ENCODE data around the gene RPS14.
"Not testable (repeated sequence)": the region's sequence is repeated elsewhere in the genome, so short reads cannot be mapped to it uniquely, and the experiment has no call there.

The RPS14 gene

GRCh38 chr5:150444770-150445169 lies 4.8 kb downstream of the RPS14 start:
- DNase-seq (ENCODE audit: low spot score) = no peak

DNA sequence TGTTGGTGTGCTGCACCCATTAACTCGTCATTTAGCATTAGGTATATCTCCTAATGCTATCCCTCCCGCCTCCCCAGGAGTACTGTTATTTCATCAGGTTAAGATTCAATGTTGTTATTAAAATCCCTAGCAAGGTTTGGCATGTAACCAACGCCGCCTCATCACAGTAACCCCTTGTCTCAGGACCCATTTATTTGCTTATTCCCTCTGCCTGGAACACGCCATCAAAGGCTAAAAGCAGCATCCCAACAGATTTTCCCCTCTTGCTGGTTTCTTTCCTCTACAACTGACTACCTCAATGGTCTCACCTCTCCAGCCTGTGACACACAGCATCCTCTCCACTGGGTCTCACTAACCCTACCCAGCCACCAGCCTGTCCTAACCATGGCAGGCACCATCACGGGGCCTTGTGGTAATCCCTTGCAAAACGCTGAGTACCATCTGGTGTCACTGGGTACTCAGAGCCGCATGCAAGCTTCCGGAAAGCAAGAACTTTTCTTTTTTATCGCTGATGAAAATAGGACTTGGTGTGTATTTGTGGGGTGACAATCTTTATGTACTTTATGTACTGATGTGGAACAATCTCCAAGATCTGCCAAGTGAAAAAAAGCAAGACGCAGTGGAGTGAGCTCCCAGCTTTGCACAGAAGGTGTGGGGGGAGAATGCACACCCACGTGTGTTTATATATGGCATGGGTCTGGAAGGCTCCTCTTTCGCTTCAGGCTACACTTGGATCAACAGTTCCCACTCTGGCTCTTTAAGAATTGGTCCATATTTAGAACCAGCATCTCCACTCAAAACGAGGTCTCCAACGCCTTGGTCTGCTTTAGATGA lies 6.1 kb downstream of the RPS14 start:
- peak; percentile 55 for DNase-seq (ENCODE audit: low spot score)

- DNase-seq (ENCODE audit: low spot score) = no peak
Measured at GRCh38 chr5:150442699-150443080, 6.8 kb downstream of the RPS14 start.

DNA sequence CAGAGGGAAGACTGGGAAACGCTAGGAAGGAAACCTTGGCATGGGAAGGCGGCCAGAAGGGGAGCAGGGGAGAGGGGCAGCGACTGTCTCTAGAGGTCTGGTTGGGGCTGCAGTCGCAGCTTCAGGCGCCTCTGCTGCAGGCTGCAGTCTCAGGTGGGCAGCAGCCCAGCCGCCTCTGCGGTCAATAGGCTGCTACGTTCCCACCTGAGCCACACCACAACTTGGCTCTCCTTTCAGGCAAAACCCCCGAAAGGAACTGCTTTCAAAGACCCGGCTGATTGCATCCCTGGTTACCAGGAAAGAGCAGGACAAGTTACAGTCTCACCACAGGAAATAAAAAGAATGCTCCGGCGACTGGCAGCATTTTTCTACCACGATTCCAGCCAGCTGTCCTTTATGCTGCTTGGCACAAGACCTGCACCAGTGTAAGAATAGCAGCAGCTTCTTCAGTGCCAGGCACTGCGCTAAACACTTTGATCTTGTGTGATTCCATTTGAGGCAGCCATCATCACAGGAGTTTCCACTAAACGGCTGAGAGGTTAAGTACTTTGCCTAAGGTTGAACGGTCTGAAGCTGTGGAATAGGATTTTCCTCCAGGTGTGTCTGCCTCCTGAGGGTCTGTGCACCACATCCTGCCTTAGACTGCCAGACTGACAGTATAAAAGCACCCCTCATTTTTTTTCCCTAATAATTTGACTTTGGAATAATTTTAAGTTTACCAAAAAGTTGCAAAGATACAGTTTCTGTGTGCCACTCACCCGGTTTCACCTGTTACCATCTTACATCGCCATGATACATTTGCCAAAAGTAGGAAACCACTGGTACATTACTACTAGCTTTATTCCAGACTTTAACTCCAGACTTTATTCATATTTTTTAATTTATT lies 7.5 kb downstream of the RPS14 start:
- DNase-seq (ENCODE audit: low spot score) = no peak

DNA sequence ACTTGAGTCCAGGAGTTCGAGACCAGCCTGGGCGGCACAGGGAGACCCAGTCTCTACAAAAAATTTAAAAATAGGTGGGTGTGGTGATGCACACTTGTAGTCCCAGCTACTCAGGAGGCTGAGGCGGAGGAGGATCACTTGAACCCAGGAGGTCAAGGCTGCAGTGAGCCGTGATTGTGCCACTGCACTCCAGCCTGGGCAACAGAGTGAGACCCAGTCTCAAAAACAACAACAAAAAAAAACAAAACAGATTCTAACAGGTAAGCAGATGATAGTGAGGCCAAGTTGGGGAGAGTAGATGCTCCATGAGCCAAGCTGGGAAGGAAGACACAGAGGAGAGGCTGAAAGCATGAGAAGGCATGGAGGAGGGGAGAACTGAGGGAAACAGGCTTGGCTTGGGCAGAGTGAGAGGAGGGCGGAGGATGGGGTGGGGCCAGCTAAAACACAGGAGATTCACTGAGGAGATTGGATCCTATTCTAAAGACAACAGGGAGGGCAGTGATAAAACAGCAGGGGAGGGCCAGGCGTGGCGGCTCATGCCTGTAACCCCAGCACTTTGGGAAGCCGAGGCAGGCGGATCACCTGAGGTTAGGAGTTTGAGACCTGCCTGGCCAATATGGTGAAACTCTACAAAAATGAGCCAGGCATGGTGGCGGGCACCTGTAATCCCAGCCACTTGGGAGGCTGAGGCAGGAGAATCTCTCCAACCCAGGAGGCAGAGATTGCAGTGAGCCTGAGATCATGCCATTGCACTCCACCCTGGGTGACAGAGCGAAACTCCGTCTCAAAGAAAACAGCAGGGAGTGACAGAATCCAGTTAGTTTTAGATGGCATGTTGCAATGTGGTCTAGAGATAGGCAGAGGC lies 8.4 kb downstream of the RPS14 start:
- no peak for DNase-seq (ENCODE audit: low spot score)

DNA sequence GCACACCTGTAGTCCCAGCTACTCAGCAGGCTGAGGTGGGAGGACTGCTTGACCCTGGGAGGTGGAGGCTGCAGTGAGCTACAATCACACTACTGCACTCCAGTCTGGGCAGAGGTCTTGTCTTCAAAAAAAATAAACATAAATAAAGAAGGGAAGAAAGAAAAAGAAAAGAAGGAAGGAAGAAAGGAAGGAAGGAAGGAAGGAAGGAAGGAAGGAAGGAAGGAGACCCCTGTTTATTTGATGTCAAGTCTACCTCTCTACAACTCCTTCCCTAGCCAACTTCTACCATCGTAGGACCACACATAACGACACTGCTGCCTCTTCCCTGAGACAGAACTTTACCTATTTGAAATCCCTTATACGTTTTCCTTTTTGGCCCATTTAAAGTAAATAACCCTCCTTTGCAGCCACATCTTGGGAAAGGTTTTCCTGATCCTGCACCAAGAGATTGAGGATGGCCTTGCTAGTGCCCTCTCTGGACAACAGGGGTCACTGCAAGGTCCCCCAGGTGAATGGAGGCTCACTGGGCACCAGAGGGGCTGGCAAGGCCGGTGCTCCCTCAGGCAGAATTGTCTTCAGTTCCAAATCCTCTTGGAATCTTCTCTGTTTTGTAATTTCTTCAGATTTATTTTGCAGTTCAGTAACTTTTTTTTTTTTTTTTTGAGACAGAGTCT lies 10.5 kb downstream of the RPS14 start:
- DNase-seq (ENCODE audit: low spot score) = peak; percentile 64

DNA sequence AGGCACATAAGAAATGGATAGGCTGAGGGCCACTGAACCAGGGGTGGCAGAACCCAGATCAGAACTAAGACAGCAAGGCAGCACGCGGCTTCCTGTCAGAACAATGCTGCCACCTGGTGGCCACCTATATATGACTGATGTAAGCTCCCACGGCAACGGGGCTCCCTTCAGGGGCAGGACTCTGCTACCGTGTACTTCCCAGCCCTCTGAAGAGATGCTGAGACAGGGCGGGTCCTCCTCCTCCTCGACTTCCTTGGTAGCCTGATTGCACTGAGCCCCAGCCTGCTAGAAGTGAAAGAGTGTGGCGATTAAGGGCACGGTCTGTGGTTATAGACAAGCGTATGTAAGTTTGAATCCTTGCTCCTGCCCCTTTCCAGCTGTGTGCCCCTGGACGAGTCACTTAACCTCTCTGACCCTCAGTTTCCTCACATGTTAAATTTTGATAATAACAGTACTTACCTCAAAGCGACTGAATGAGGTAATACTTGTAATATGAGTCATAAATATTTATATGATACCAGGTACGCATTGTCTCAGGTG lies 13.3 kb downstream of the RPS14 start:
- DNase-seq (ENCODE audit: low spot score) = peak; percentile 85

DNA sequence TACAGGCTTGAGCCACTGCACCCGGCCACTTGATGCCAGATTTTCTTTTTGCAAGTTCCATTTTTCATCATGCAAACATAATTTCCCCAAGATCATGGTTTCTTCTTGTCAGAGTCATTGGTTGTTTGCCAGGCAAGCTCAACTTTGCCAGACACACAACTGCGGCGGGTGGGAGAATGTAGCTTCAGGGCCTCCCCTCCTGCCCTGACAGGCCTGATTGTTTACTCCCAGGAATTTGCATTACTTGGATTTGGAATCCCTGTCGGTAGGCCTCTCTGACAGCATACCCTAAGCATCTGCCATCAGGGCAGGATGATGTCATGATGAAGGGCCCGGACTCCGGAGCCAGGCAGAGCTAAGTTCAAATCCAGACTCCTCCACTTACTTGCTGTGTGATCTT lies 15.1 kb downstream of the RPS14 start:
- DNase-seq (ENCODE audit: low spot score) = no peak

- peak; percentile 64 for DNase-seq (ENCODE audit: low spot score)
Measured at GRCh38 chr5:150431574-150431973, 18.0 kb downstream of the RPS14 start.

GRCh38 chr5:150431048-150431447 lies 18.5 kb downstream of the RPS14 start:
- DNase-seq (ENCODE audit: low spot score) = no peak

DNA sequence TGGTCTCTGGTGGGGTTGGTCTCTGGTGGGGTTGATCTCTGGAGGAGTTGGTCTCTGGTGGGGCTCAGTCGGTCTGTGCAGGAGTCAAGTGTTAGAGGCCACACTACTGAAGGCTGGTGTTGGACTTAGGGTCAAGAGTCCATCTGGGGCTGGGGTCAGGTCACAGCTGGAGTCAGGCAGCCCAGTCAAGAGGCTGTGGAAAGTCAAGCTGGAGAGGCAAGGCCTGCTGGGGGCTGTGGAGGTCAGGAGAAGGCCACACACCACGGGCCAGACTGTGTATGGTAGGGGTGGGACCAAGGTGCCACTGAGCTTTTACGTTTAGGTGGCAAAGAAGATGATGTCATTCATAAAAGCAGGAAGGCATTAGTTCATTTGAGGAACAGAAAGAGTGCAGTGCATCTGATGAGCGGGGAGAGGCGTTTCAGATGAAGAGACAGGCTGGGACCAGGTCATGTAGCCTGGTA lies 20.1 kb downstream of the RPS14 start:
- no peak for DNase-seq (ENCODE audit: low spot score)

- DNase-seq (ENCODE audit: low spot score) = no peak
Measured at GRCh38 chr5:150428978-150429377, 20.6 kb downstream of the RPS14 start.

GRCh38 chr5:150428106-150428876 lies 21.2 kb downstream of the RPS14 start:
- no peak for DNase-seq (ENCODE audit: low spot score)

- not testable (repeated sequence) for DNase-seq (ENCODE audit: low spot score)
Measured at GRCh38 chr5:150426165-150426564, 23.4 kb downstream of the RPS14 start.

GRCh38 chr5:150422758-150423157 lies 26.8 kb downstream of the RPS14 start:
- no peak for DNase-seq (ENCODE audit: low spot score)

- DNase-seq (ENCODE audit: low spot score) = no peak
Measured at GRCh38 chr5:150422075-150422474, 27.5 kb downstream of the RPS14 start.

GRCh38 chr5:150419630-150420270 lies 29.8 kb downstream of the RPS14 start:
- no peak for DNase-seq (ENCODE audit: low spot score)

GRCh38 chr5:150413902-150414790 lies 35.4 kb downstream of the RPS14 start:
- not testable (repeated sequence) for DNase-seq (ENCODE audit: low spot score)

Measured in D341Med (cell line).